Stimulated activated CD8-positive, alpha-beta memory T cell treated with anti-CD3 and anti-CD28 coated beads, Interleukin-12 subunit alpha, Interleukin-12 subunit beta, amount 100 ng/mL, for 24 hours (primary cell): ENCODE measurements around the gene PYGL.

Experiments
- DNase-seq: peaks from one replicate; pipeline ENCODE4 v3.0.0-alpha.2; 2020; ENCODE audit errors: extremely low read depth

Gene PYGL

DNA sequence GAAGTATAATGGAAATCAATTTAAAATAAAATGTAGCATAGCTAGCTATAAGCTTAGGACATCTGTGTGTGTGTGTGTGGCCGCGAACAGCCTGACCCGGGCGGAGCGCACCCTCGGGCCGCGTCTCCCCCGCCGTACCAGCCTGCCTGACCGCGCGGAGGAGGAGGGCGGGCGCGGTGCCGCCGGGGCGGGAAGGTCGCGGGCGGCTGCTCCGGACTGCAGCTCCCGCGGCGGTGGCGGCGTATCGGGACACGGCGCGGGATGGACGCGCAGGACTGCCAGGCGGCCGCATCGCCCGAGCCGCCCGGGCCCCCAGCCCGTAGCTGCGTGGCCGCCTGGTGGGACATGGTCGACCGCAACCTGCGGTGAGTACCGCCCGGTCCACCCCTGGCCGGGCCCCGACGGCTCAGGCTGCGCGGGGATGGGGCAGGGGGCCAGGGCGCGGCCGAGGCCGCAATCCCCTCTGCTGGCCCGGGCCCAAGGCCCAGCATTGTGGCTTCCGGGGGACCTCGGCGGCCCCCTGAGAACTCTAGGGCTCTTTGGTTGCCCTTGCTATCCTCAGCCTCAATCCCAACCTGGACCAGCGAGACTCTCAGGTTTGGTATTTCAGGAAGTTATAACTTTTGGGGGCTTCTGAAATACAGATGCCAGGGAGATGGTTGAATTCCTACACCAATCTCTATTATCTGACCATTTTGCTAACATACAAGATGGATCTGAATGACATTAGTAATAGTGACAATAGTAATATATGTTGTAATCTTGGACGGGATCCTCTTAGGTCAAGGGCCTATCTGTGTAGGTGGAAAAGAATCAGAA is 72.2 kb downstream of the PYGL start, which contains the start of gene ABHD12B:
ABHD12B (plus strand) TSS at position 140 of the 819 bp plus-strand sequence; CDS start at position 262, 122 bp downstream.
- DNase-seq: no peak

DNA sequence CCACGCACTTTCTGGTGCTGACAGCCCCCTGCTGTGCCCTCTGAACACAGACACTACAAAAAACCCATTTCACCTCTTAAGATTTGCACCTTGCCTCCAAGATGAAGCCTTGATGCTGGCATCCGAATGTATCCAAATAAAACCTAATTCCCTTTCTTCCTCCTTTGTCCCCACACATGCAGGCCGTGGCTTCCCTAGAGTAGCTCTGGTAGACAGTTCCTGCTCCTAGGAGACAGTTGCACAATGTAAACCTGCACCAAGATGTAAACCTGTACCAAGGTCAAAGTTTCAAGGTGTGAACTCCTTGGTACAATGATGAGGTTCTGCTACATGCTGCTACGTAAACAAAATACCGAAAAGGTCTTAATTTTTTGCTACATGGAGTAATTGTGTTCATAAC is 73.1 kb downstream of the PYGL start:
- no peak for DNase-seq

DNA sequence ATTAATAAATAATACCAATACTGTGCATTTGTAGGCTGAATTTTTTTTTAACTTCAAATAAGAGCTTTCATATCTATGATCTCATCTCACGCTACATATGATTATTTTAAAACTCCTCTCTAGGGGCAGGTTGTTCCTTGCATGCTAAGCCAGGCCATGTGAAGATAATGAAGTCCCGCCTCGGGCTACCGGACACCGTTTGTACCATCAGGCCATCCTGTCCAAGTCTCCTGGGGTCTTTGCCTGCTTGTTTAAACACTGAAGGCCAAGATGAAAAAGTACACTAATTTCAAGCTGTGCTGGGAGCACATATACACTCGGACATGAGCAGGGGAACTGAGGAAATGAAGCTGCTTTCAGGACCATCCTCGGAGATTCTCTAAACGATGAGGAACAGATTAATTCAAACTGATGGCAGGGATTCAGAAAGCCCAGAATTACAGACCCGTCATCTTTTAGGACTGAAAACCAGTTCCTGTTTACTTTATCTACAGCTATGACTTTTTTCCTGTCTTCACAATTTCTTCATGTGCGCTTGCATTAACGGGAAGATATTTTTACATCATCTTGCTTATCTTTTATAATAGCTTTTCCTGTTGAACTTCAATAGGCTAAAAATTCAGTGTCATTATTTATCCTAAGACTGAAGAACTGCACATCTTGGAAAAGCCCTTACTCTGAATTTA is 78.7 kb downstream of the PYGL start:
- no peak for DNase-seq

DNA sequence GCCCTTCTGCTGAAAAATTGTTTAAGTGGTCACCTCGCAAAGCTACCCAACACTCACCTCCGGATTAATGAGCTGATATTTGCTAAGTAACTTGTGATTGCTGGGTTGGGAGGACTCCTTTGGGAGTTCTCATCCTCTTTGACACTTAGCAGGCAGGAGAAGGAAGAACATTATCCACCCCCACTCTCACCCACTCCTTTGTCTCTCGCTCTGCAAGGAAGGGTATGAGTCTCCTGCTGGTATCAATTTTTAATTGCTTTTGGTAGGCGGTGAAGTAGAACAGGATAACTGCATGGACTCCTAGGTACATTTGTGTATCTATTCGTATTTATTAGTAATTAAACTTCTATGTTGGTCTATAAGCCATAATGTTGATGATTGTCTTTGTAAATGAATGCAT is 79.3 kb downstream of the PYGL start:
- DNase-seq: no peak

DNA sequence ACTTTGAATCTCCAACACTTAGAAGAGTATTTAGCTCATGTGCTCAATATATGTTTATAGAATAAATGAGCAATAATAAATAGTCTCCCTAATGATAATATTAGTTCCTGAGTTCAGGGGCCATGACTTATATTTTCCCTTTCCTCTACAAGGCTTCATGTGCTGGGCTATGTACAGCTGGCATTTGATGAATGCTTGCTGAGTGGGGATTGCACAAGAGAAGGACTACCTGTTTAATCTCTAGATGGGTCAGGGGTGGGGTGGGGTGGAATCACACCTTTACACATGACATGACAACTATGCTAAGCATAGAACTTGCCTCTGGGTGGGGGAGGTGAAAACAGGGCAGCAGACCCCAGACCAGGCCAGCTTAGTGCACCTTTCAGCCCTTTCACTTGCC is 80.0 kb downstream of the PYGL start:
- no peak for DNase-seq

DNA sequence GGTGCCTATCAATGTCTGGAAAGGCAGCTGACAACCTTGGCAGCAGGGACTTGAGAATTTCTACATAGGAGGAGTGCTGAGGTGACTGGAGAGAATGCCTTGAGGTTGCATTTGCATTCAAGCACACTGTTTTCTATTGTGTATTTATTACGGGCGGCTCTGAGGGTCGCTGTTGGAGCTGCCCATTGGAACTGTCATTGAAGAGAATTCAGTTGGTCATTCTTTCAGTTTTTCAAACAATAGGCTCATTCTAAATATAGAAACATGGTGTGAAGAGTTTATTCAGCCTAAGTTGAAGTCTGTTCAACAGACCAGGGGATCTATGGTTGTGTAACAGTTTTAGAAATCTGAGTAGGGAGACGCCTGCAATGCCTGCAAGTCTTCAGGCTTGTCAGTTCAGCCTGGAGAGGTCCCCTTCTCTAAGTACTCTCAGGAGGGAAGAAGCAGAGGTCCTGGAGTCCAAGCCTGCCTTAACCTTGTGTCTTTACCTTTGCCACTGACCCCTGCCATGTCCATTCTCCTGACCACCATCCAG is 82.2 kb downstream of the PYGL start:
- DNase-seq: no peak

DNA sequence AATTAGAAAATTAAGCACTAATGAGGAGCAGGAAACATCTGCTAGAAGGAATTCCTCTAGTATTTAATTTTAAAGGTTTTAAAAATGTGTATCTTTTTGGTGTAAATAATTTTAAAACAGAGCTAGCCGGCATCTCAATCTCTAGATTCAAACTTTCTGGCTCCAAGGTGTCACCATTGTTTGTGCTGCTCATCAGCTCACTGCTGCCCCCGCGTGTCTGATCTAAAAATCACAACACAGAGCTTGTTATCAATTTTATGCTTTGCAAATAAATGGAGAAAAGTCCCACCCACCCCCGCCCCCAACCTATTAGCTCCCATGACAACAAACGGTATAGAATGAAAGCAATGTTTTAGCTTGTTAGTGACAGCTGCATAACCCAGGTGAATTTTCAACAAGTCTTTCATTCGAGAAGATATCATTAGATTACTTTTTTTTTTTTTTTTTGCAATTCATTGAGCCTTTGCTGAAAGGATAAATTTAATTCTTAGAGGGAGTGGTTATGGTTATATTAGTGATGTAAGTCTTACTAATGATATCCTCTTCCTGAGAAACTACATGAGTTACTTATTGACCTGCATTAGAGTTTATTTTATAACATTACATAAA is 83.7 kb downstream of the PYGL start:
- DNase-seq: peak; percentile 53

DNA sequence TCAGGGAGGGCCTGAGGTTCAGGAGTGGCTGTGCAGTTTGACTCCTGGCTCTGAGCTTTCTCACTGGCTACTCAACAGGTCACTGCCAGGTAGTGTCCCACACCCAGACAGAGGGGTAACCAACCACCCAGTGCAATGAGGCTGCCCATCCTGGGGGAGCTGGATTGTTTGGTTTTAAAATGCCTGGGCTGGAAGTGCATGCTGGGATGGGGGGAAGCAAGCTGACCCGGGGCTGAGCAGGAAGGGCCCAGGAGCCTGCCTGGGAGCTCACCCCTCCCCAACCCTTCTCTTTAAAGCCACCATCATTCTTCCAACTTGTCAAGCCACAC is 85.0 kb downstream of the PYGL start:
- no peak for DNase-seq

DNA sequence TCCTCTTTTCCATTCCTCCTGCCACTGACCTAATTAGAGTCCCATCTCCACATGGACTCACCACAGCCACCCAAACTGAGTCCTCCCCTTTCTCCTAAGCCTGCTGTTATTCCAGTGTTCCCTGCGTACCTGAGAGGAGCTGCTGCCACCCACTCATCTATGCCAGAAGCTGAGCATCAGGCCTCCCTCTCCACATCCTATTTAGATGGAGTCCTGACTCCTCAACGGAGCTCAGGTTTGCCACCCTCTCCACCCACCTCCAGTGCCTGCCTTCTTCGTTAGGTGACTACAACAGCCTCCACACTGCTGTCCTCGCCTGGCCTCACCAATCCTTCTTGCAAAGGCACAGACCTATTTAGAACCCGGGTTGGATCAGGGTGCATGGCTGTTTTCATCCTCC is 87.6 kb downstream of the PYGL start:
- no peak for DNase-seq

DNA sequence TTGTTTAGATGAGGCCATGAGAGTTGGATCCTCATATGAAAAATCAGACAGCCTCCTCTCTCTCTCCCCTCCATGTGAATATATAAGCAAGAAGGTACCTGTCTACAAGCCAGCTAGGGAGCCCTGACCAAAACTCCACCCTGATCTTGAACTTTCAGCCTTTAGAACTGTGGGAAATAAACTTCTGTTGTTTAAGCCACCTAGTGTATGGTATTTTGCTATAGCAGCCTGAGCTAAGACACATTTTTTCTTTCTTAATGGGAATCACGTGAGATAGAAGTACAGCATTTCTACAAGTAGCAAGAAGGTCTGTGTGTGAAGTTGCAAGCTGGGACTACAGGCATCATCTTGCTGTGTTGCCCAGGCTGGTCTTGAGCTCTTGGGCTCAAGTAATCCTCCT is 88.7 kb downstream of the PYGL start:
- DNase-seq: no peak
